GM13977 (cell line): ENCODE measurements around the gene MISP.

Experiments
- DNase-seq: peaks from one replicate; pipeline ENCODE4 v3.0.0; 2012; ENCODE audit warnings: low spot score
- in situ Hi-C: fragments of 300-500 bp; cut with MboI; formaldehyde crosslinking; loops from one replicate; pipeline ENCODE4 v1.12.0; 2022; ENCODE audit warnings: low sequenced_read_pairs, low pct_unique_long_range_greater_than_20kb, mixed read lengths, inconsistent platforms; ENCODE audit not compliant: unreplicated experiment
- TF ChIP-seq, protein P1 (sequence below): IDR thresholded peaks from 2 replicates; pipeline ENCODE4 v1.5.1; 2012; ENCODE audit warnings: mild to moderate bottlenecking, control low read depth; ENCODE audit not compliant: insufficient read depth; ENCODE audit errors: extremely low read depth, missing control alignments

MISP gene

DNA sequence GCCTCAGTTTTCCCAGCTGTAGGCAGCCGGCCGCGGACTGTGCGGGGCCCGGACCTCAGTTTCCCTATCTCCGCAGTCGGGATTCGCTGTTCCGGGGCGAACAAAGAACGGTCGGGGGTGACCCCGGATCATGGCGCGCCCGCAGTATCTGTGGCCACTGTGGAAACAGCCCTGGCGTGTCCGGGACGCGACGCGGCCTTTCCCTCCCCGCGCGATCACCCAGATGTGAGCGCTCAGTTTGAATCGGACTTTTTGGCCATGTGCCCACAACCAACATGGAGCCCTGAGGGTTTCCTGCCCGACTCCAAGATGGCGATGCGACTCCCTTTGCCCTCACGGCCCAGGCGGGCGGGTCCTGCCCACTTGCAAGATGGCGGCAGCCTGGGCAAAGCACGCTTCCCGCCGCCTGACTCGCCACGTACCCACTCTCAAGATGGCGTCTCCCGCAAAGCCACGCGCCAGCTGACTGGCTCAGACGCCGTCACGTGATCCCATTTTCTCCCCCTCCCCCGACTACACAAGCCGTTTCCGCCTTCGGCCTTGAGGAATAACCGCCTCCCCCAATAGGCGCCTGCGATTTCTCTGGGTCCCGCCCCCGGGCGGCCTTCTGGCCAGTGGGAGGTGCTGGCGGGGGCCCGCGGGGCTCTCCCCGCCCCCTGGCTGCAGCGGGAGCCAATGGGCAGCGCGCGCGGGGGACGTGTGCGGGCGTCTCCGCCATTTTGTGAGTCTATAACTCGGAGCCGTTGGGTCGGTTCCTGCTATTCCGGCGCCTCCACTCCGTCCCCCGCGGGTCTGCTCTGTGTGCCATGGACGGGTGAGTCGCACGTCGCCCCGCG lies 46.0 kb downstream of the MISP start, which contains the start of gene PTBP1:
PTBP1 (plus strand) TSS at position 761 of the 836 bp plus-strand sequence; CDS start at position 807, 46 bp downstream.
- TF ChIP-seq, protein P1, sequence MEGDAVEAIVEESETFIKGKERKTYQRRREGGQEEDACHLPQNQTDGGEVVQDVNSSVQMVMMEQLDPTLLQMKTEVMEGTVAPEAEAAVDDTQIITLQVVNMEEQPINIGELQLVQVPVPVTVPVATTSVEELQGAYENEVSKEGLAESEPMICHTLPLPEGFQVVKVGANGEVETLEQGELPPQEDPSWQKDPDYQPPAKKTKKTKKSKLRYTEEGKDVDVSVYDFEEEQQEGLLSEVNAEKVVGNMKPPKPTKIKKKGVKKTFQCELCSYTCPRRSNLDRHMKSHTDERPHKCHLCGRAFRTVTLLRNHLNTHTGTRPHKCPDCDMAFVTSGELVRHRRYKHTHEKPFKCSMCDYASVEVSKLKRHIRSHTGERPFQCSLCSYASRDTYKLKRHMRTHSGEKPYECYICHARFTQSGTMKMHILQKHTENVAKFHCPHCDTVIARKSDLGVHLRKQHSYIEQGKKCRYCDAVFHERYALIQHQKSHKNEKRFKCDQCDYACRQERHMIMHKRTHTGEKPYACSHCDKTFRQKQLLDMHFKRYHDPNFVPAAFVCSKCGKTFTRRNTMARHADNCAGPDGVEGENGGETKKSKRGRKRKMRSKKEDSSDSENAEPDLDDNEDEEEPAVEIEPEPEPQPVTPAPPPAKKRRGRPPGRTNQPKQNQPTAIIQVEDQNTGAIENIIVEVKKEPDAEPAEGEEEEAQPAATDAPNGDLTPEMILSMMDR: no peak
- peak; percentile 100 for DNase-seq
- in situ Hi-C loops: no loop called here

DNA sequence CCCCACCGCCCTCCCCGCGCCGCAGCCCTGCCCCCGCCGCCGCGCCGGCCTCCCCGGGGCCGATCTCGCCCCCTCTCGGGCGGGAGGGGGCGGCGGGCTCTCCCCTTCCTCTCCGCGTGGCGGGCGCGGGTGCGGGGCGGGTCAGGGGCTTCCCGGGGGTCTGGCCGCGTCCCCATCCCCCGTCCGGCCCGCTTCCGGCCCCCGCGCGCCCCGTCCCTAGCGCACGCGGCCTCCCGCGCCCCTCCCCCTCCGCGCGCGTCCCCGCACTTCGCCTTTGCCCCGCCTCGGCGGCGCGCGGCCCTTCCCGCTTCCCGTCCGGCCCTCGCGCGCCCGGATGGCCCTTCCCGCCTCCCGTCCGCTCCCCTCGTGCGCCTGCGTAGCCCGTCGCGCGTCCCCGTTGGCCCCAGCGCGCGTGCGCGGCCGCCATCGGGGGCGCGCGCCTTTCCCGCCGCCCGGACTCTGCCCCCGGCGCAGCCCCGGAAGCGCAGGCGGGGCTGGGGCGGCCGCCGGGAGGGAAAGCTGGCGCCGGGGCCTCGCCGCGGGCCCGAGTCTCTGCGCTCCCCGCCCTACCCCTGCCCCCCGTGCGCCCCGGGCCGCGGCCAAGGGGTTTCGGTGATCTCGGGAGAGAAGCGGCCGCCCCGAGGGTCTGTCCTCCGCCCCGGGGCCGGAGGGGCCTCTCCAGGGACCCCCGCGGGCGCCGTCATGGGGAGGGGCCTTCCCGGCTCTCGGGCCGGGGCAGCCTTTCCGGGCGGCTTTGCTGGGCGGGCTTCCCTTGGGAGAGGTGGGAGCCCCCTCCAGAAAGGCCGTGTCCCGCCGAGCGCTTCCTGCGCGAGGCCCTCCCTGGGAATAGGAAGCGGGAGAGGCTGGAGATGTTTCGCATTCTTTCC lies 46.9 kb downstream of the MISP start:
- TF ChIP-seq, protein P1: no peak
- peak; percentile 100 for DNase-seq
- in situ Hi-C loops: no loop called here

DNA sequence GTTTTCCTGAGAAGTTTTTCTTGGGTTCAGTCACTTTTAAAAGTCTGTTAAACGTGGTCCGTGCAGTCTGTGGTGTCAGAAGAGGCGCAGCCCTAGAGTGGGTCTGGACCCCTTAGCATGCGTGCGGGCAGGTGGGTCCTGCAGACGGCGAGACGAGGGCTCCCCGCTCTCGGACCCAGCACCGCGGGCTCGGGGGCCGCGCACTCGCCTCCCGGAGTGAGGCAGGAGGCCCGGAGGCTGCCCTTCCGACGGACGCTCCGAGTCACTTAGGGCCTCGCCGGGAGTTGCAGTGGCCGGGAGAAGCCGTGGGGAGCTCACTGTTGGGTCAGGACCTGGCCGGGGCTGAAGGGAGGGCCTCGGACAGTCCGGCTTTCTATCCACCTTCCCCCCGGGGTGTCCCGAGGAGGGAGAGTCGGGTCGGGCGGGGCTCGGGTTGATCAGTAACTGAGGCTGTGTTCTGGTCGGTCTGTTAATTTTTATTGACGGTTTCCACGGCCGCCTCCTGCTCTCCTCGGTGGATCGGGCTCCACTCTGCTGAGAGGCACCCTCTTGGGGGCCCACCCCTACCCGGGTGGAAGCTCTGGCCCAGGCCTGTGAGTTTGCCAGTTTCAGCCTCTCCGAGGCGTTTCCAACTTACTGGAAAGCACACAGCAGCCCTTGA lies 47.6 kb downstream of the MISP start:
- in situ Hi-C loops: no loop called here
- no peak for DNase-seq
- TF ChIP-seq, protein P1: no peak

DNA sequence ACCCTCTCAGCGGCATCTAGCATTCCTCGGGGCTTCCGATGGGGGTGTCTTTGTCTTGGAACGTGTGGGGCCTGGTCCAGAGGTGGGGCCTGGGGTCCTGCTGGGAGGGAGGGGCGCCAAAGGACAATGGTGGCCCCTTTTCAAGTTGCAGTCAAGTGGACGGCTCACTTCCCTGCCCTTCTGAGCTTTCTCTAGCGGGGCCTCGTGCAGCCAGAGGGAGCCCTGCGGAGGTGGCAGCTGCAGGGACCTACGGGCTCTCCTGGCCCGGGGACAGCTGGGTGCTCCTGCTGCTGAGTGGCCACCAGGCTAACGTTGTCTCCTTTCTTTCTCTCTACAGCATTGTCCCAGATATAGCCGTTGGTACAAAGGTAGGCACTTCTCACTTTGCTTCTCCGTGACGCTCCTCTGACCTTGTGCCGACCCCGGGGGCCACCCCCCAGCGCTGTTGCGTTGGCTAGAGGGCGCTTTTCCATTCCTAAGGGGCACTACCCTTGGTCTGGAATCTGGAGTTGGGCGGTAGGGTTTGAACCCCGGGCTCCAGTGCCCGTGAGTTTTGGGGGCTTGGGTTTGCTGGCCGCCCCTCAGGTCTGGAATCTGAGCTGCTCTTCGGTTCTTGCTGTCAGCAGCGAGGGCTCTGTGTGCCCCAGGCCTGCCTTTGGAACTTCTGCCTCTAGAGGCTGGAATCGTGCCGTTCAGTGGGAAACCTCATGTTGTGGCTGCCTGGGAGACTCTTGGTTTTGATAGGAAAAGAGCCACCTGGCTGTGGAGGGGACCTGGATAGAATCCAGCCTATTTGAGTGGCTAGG lies 48.4 kb downstream of the MISP start:
- in situ Hi-C loops: no loop called here
- TF ChIP-seq, protein P1: peak; percentile 8
- DNase-seq: no peak

DNA sequence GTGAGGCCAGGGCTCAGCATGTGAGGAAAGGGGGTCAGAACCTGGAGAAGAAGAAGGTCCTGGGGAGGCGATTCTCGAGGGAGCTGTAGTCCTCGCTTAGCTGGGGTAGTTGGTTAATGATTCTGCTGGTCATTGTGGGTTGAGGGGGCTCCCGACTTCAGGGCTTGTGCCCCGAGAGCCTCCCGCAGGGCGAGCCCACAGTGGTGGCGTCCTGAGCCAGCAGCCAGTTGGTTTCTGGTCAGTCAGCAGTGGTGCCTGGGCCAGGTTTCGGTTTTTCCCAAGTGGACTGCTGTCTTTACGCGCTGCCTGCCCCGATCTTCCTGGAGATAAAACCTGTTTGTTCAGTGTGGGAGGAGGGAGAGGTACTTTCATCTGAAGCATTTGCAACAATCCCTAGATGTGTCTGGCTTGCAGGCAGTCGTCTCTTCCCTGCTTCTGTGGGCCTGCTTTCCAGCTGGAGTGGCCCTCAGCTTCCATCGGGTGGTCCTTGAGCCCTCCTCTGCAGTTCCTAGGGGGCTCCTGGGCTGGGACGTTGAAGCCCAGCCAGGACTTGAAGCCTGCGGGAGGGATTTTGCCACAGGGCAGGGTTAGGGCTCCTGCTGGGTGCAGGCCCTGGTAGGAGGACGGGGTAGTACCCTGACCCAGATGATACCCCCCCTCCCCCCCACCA lies 49.6 kb downstream of the MISP start:
- DNase-seq: no peak
- in situ Hi-C loops: no loop called here
- TF ChIP-seq, protein P1: no peak
